Measurements from ENCODE around the gene ELK3. TPM values are rescaled to one million over a fixed set of nuclear protein-coding genes. Genes with fewer than 3 reads are reported as not detected.

ELK3 gene
- total and polyA plus RNA-seq, 2 of the 8 experiments (the other 6 are each of a cell fraction or from before 2014, with no cell fraction given), result 3.5 to 14.3 TPM

DNA sequence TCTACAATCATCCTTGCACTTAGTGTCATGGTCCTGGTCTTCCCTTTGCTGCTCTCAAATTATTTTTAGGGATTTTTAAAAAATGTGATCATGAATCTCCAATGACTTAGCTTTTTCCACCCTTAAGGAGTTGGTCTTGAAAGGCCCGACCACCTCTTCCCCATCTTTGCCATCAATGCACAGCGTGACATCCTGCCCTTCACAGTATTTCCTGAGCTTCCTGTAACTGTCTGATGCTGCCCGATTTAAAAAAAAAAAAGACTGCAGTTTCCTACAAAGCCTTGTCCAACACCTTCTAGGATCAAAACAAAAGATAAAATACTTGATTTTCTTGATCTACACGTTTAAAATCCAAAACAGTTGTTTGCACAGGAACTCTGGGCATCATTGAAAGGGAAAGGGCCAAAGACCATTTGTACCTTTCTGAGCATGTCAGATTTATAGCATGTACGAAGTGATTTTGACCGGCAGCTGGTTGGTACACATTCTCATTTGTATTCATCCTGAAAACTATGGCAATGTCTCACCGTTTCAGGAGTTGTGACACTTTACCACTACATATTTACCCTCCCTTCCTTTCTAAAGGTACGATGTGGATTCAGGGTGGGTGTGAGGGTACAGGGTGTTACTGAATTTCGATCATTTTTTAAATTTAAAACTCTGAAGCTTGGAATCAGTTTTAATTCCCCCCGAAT is 7.4 kb upstream of the ELK3 start (continued):
- TF ChIP-seq KDM5A (IDR thresholded peaks at IDR 0.05; ENCODE audit: low read length), result no peak
- TF ChIP-seq SIX5 (IDR thresholded peaks at IDR 0.05; ENCODE audit: low read depth, low read length), result no peak
- no peak for TF ChIP-seq ASH2L (IDR thresholded peaks at IDR 0.05; ENCODE audit: low read length)
- no peak for TF ChIP-seq YY1 (IDR thresholded peaks at IDR 0.05; ENCODE audit: low read depth, low read length)
- TF ChIP-seq SIN3A (conservative IDR thresholded peaks at IDR 0.05 in 1 of 2, IDR thresholded peaks at IDR 0.05 in 1 of 2; ENCODE audit: low read depth in 1 of 2, low read length in 2 of 2), result no peak
- TF ChIP-seq POU5F1 (IDR thresholded peaks at IDR 0.05; ENCODE audit: low read depth, low read length), result no peak
- TF ChIP-seq ZNF274 (IDR thresholded peaks at IDR 0.05; ENCODE audit: borderline replicate concordance, extremely low read depth, low read length), result no peak
- TF ChIP-seq HDAC2 (IDR thresholded peaks at IDR 0.05; ENCODE audit: borderline replicate concordance in 1 of 2, low read depth in 2 of 2, low read length in 2 of 2), result no peak
- TF ChIP-seq, protein P1, sequence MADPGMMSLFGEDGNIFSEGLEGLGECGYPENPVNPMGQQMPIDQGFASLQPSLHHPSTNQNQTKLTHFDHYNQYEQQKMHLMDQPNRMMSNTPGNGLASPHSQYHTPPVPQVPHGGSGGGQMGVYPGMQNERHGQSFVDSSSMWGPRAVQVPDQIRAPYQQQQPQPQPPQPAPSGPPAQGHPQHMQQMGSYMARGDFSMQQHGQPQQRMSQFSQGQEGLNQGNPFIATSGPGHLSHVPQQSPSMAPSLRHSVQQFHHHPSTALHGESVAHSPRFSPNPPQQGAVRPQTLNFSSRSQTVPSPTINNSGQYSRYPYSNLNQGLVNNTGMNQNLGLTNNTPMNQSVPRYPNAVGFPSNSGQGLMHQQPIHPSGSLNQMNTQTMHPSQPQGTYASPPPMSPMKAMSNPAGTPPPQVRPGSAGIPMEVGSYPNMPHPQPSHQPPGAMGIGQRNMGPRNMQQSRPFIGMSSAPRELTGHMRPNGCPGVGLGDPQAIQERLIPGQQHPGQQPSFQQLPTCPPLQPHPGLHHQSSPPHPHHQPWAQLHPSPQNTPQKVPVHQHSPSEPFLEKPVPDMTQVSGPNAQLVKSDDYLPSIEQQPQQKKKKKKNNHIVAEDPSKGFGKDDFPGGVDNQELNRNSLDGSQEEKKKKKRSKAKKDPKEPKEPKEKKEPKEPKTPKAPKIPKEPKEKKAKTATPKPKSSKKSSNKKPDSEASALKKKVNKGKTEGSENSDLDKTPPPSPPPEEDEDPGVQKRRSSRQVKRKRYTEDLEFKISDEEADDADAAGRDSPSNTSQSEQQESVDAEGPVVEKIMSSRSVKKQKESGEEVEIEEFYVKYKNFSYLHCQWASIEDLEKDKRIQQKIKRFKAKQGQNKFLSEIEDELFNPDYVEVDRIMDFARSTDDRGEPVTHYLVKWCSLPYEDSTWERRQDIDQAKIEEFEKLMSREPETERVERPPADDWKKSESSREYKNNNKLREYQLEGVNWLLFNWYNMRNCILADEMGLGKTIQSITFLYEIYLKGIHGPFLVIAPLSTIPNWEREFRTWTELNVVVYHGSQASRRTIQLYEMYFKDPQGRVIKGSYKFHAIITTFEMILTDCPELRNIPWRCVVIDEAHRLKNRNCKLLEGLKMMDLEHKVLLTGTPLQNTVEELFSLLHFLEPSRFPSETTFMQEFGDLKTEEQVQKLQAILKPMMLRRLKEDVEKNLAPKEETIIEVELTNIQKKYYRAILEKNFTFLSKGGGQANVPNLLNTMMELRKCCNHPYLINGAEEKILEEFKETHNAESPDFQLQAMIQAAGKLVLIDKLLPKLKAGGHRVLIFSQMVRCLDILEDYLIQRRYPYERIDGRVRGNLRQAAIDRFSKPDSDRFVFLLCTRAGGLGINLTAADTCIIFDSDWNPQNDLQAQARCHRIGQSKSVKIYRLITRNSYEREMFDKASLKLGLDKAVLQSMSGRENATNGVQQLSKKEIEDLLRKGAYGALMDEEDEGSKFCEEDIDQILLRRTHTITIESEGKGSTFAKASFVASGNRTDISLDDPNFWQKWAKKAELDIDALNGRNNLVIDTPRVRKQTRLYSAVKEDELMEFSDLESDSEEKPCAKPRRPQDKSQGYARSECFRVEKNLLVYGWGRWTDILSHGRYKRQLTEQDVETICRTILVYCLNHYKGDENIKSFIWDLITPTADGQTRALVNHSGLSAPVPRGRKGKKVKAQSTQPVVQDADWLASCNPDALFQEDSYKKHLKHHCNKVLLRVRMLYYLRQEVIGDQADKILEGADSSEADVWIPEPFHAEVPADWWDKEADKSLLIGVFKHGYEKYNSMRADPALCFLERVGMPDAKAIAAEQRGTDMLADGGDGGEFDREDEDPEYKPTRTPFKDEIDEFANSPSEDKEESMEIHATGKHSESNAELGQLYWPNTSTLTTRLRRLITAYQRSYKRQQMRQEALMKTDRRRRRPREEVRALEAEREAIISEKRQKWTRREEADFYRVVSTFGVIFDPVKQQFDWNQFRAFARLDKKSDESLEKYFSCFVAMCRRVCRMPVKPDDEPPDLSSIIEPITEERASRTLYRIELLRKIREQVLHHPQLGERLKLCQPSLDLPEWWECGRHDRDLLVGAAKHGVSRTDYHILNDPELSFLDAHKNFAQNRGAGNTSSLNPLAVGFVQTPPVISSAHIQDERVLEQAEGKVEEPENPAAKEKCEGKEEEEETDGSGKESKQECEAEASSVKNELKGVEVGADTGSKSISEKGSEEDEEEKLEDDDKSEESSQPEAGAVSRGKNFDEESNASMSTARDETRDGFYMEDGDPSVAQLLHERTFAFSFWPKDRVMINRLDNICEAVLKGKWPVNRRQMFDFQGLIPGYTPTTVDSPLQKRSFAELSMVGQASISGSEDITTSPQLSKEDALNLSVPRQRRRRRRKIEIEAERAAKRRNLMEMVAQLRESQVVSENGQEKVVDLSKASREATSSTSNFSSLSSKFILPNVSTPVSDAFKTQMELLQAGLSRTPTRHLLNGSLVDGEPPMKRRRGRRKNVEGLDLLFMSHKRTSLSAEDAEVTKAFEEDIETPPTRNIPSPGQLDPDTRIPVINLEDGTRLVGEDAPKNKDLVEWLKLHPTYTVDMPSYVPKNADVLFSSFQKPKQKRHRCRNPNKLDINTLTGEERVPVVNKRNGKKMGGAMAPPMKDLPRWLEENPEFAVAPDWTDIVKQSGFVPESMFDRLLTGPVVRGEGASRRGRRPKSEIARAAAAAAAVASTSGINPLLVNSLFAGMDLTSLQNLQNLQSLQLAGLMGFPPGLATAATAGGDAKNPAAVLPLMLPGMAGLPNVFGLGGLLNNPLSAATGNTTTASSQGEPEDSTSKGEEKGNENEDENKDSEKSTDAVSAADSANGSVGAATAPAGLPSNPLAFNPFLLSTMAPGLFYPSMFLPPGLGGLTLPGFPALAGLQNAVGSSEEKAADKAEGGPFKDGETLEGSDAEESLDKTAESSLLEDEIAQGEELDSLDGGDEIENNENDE (IDR thresholded peaks at IDR 0.05; ENCODE audit: insufficient replicate concordance, low read length), result no peak
- TF ChIP-seq TCF12 (IDR thresholded peaks at IDR 0.05; ENCODE audit: low read depth, low read length), result no peak
- no peak for TF ChIP-seq BCL11A (IDR thresholded peaks at IDR 0.05; ENCODE audit: low read depth in 2 of 2, low read length in 2 of 2)
